GM12892 (cell line): ENCODE results near the gene PRKCH.

Experiments used
- DNase-seq: peaks from one replicate; pipeline ENCODE4 v3.0.0; 2011; ENCODE audit not compliant: insufficient read length
- FAIRE-seq: peaks from 2 replicates; lab custom pipeline; 2011; peaks lifted over from hg19 to GRCh38; lab: Jason Lieb, UNC
- POLR2A ChIP-seq: IDR thresholded peaks from 2 replicates; pipeline ENCODE4 v1.6.1; 2011; ENCODE audit warnings: low read depth, low read length, control low read depth
- POLR2AphosphoS5 ChIP-seq: IDR thresholded peaks from 2 replicates; pipeline ENCODE4 v1.6.1; 2011; ENCODE audit warnings: low read depth, low read length, control low read depth
- TAF1 ChIP-seq: IDR thresholded peaks from 2 replicates; pipeline ENCODE4 v1.6.1; 2011; ENCODE audit warnings: low read depth, mild to moderate bottlenecking, control low read depth, low read length, borderline replicate concordance

Gene PRKCH

GRCh38 chr14:61372842-61373555, 51.6 kb downstream of the PRKCH start:
- no peak for DNase-seq
- no peak for FAIRE-seq
- TF ChIP-seq POLR2A = no peak
- TF ChIP-seq POLR2AphosphoS5 = no peak
- no peak for TF ChIP-seq TAF1

- TF ChIP-seq TAF1 (no peak), POLR2A (no peak), POLR2AphosphoS5 (no peak)
- FAIRE-seq (no peak), DNase-seq (no peak)
These were observed 52.9 kb downstream of the PRKCH start for GRCh38 chr14:61374284-61374683.

DNA sequence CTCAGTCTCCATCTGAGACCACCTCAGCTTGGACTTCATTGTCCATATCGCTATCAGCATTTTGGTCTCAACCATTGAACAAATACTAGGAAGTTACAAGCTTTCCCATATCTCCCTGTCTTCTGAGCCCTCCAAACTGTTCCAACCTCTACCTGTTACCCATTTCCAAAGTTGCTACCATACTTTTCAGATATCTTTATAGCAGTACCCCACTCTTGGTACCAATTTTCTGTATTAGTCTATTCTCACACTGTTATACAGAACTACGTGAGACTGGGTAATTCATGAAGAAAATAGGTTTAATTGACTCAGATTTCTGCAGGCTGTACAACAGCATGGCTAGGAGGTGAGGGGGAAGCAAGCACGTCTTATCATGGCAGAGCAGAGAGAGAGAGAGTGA, 53.8 kb downstream of the PRKCH start:
- DNase-seq = no peak
- TF ChIP-seq TAF1 = no peak
- no peak for TF ChIP-seq POLR2AphosphoS5
- no peak for TF ChIP-seq POLR2A
- FAIRE-seq = no peak

- no peak for FAIRE-seq
- no peak for DNase-seq
- TF ChIP-seq POLR2A (no peak), TAF1 (no peak), POLR2AphosphoS5 (no peak)
These were observed 54.9 kb downstream of the PRKCH start for GRCh38 chr14:61376314-61376713.

DNA sequence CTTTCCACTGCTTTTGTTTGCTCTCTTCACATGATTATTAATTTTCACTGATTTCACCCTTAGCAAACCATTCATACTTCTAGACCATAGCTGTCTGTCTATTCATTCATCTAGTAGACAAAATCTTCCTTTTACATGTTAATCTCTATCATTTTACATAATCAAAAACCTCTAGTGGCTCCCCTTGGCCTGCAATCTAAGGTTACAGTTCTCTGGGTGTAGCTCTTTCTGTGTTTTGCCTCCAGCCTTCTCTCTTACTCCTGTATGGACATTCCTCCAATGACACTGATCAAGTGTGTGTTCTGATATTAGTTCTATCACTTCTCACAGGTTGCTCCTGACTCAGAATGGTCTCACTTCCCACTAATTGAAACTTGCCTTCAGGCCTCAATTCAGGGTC, 56.4 kb downstream of the PRKCH start:
- TF ChIP-seq POLR2AphosphoS5 (no peak), POLR2A (no peak), TAF1 (no peak)
- no peak for DNase-seq
- no peak for FAIRE-seq

DNA sequence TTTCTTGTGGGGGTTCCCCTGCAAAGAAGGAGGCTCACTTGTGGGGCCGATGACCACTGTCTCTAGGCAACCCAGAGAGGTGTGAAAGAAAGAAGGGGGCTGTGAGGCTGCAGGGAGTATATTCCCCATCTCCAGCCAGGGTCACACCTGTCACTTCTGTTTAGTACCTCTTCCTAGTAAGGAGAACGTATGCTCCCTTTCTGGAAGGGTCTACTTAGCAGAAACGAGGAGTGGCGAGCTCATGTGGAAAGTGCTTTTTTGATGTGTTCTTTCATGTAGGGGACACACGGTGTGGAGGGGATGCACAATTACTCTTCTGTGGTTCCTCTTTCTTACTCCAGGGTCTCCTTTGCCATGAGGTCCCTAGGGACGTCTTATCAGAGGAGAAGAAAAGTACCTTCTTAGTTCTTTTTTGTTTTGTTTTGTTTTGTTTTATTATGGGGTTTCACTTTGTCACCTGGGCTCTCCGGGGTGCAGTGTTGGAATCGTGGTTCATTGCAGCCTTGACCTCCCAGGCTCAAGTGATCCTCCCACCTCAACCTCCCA, 58.3 kb downstream of the PRKCH start:
- FAIRE-seq (no peak), DNase-seq (no peak)
- TF ChIP-seq POLR2AphosphoS5 (no peak), TAF1 (no peak)

DNA sequence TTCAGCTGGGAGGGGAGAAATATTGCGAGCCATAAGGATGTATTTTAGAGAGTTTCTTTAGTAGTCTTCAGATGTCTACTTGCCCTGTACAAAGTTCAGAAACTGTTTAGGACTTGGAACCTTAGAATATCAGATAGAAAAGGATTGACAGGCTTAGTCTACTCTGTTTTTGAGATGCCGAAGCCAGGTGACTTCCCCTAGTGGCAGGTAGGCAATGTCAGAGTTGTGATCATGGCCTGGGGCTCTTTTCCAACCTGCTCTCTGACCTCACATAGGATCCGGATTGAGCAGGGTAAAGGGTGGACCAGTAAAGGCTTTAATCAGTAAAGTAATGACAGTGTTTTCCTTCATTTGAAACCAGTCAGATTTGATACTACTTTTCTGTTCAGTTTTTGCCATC, 59.6 kb downstream of the PRKCH start:
- FAIRE-seq (no peak), DNase-seq (no peak)
- TF ChIP-seq POLR2A = no peak
- TF ChIP-seq POLR2AphosphoS5 = no peak
- TF ChIP-seq TAF1 = no peak

GRCh38 chr14:61381553-61381952, 60.2 kb downstream of the PRKCH start:
- no peak for TF ChIP-seq POLR2AphosphoS5
- no peak for TF ChIP-seq POLR2A
- no peak for TF ChIP-seq TAF1
- DNase-seq (no peak), FAIRE-seq (no peak)

DNA sequence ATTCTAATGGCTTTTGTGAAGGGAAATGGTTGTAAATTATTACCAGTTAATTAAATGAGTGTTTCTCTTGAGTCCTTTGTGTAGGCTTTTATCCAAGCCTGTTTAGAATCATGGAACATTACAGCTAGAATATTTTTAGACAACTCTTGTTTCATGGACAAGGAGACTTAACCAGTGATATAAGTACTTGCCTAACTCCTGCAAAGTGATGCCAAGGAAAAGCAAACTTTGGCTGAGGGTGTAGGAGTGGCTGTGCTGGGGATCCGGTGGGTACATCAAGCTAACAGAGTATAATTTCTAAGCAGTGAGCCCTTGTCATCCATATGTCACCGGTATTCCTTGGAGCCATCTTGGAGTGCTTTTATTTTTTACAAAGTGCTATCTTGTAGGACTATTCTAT, 61.5 kb downstream of the PRKCH start:
- DNase-seq (no peak), FAIRE-seq (no peak)
- TF ChIP-seq TAF1 = no peak
- no peak for TF ChIP-seq POLR2AphosphoS5

- TF ChIP-seq POLR2A = no peak
- TF ChIP-seq TAF1 = no peak
- TF ChIP-seq POLR2AphosphoS5 = no peak
- FAIRE-seq (no peak), DNase-seq (no peak)
These were observed 63.8 kb downstream of the PRKCH start for GRCh38 chr14:61385002-61385685.

- no peak for FAIRE-seq
- DNase-seq = no peak
- TF ChIP-seq TAF1 (no peak), POLR2A (no peak), POLR2AphosphoS5 (no peak)
These were observed 64.9 kb downstream of the PRKCH start for GRCh38 chr14:61386173-61386772.

- TF ChIP-seq POLR2A = no peak
- no peak for DNase-seq
- no peak for FAIRE-seq
These were observed 65.7 kb downstream of the PRKCH start for GRCh38 chr14:61387076-61387475.
